ENCODE results near the gene TNFSF11.

TNFSF11 gene

GRCh38 chr13:42631181-42631580, 57.2 kb downstream of the TNFSF11 start:
- Histone ChIP-seq H3K4me3 (ENCODE audit: low read length) (no peak overlapping the region), H3K4me1 (ENCODE audit: low read length) (no peaks in the 10 kb centered on the region), H3K79me2 (ENCODE audit: low read length) (no peaks in the 10 kb centered on the region), H3K27ac (ENCODE audit: low read length) (no peak overlapping the region), H3K9me3 (ENCODE audit: insufficient read depth, low read length) (no peaks in the 10 kb centered on the region), H4K20me1 (ENCODE audit: insufficient read depth, low read length) (no peaks in the 10 kb centered on the region), H3K27me3 (ENCODE audit: low read depth, low read length) (peaks cover 24% of the 10 kb centered on the region), H3K4me2 (ENCODE audit: low read length) (no peak overlapping the region), H2AFZ (ENCODE audit: low read depth, low read length) (no peak overlapping the region), H3K36me3 (replicated peaks; ENCODE audit: low read depth, low read length) (no peaks in the 10 kb centered on the region), H3K9ac (ENCODE audit: low read length) (no peak overlapping the region)
- TF ChIP-seq EZH2phosphoT487 (IDR thresholded peaks at IDR 0.05; ENCODE audit: low read depth) (no peak), CTCF (IDR thresholded peaks at IDR 0.05; ENCODE audit: low read depth, low read length) (no peak)

- no peaks in the 10 kb centered on the region for H3K4me1 ChIP-seq (ENCODE audit: low read length)
- H3K36me3 ChIP-seq (replicated peaks; ENCODE audit: low read depth, low read length) = no peaks in the 10 kb centered on the region
- no peak overlapping the region for H2AFZ ChIP-seq (ENCODE audit: low read depth, low read length)
- no peaks in the 10 kb centered on the region for H4K20me1 ChIP-seq (ENCODE audit: insufficient read depth, low read length)
- peaks cover 22% of the 10 kb centered on the region for H3K27me3 ChIP-seq (ENCODE audit: low read depth, low read length)
- H3K9ac ChIP-seq (ENCODE audit: low read length) = no peak overlapping the region
- no peaks in the 10 kb centered on the region for H3K79me2 ChIP-seq (ENCODE audit: low read length)
- no peak overlapping the region for H3K27ac ChIP-seq (ENCODE audit: low read length)
- no peaks in the 10 kb centered on the region for H3K9me3 ChIP-seq (ENCODE audit: insufficient read depth, low read length)
- TF ChIP-seq EZH2phosphoT487 (IDR thresholded peaks at IDR 0.05; ENCODE audit: low read depth) = no peak
- TF ChIP-seq CTCF (IDR thresholded peaks at IDR 0.05; ENCODE audit: low read depth, low read length) = no peak
- H3K4me2 ChIP-seq (ENCODE audit: low read length) = no peak overlapping the region
- H3K4me3 ChIP-seq (ENCODE audit: low read length) = no peak overlapping the region
Measured at GRCh38 chr13:42633495-42633894, 59.5 kb downstream of the TNFSF11 start.

- Histone ChIP-seq H3K27me3 (ENCODE audit: low read depth, low read length) (peaks cover 18% of the 10 kb centered on the region), H3K79me2 (ENCODE audit: low read length) (no peaks in the 10 kb centered on the region), H3K4me3 (ENCODE audit: low read length) (no peak overlapping the region), H3K9ac (ENCODE audit: low read length) (no peak overlapping the region), H3K27ac (ENCODE audit: low read length) (no peak overlapping the region), H3K36me3 (replicated peaks; ENCODE audit: low read depth, low read length) (no peaks in the 10 kb centered on the region), H3K4me1 (ENCODE audit: low read length) (no peaks in the 10 kb centered on the region), H2AFZ (ENCODE audit: low read depth, low read length) (no peak overlapping the region), H3K9me3 (ENCODE audit: insufficient read depth, low read length) (no peaks in the 10 kb centered on the region), H3K4me2 (ENCODE audit: low read length) (no peak overlapping the region), H4K20me1 (ENCODE audit: insufficient read depth, low read length) (no peaks in the 10 kb centered on the region)
- TF ChIP-seq EZH2phosphoT487 (IDR thresholded peaks at IDR 0.05; ENCODE audit: low read depth) = no peak
- no peak for TF ChIP-seq CTCF (IDR thresholded peaks at IDR 0.05; ENCODE audit: low read depth, low read length)
Measured at GRCh38 chr13:42638101-42638500, 64.1 kb downstream of the TNFSF11 start.

- Histone ChIP-seq H3K27me3 (ENCODE audit: low read depth, low read length) (peaks cover 16% of the 10 kb centered on the region), H3K9ac (ENCODE audit: low read length) (no peak overlapping the region), H3K4me2 (ENCODE audit: low read length) (no peak overlapping the region), H4K20me1 (ENCODE audit: insufficient read depth, low read length) (no peaks in the 10 kb centered on the region), H3K4me3 (ENCODE audit: low read length) (no peak overlapping the region), H3K36me3 (replicated peaks; ENCODE audit: low read depth, low read length) (no peaks in the 10 kb centered on the region), H3K9me3 (ENCODE audit: insufficient read depth, low read length) (no peaks in the 10 kb centered on the region), H3K4me1 (ENCODE audit: low read length) (no peaks in the 10 kb centered on the region), H3K27ac (ENCODE audit: low read length) (no peak overlapping the region), H3K79me2 (ENCODE audit: low read length) (no peaks in the 10 kb centered on the region), H2AFZ (ENCODE audit: low read depth, low read length) (no peak overlapping the region)
- TF ChIP-seq EZH2phosphoT487 (IDR thresholded peaks at IDR 0.05; ENCODE audit: low read depth) (no peak), CTCF (IDR thresholded peaks at IDR 0.05; ENCODE audit: low read depth, low read length) (no peak)
Measured at GRCh38 chr13:42638886-42639285, 64.9 kb downstream of the TNFSF11 start.
